Measurements from ENCODE around the gene PHIP.

Gene PHIP

GRCh38 chr6:79066828-79067227 is 11.2 kb downstream of the PHIP start:
- no peak for DNase-seq

GRCh38 chr6:79066330-79066729 is 11.7 kb downstream of the PHIP start:
- DNase-seq = no peak

GRCh38 chr6:79065232-79065631 is 12.8 kb downstream of the PHIP start:
- no peak for DNase-seq

- DNase-seq = no peak
Observed at GRCh38 chr6:79064635-79065034, 13.4 kb downstream of the PHIP start.

- no peak for DNase-seq
Observed at GRCh38 chr6:79062708-79063107, 15.3 kb downstream of the PHIP start.

GRCh38 chr6:79057746-79058145 is 20.3 kb downstream of the PHIP start:
- DNase-seq = no peak

GRCh38 chr6:79056226-79056625 is 21.8 kb downstream of the PHIP start:
- DNase-seq = no peak

GRCh38 chr6:79048611-79049010 is 29.4 kb downstream of the PHIP start:
- no peak for DNase-seq

GRCh38 chr6:79047072-79047471 is 31.0 kb downstream of the PHIP start:
- DNase-seq = no peak

GRCh38 chr6:79045966-79046365 is 32.1 kb downstream of the PHIP start:
- DNase-seq = no peak

GRCh38 chr6:79042799-79043126 is 35.3 kb downstream of the PHIP start:
- no peak for DNase-seq

GRCh38 chr6:79042088-79042798 is 35.8 kb downstream of the PHIP start:
- DNase-seq = no peak

GRCh38 chr6:79040083-79040482 is 38.0 kb downstream of the PHIP start:
- no peak for DNase-seq

- no peak for DNase-seq
Observed at GRCh38 chr6:79038061-79038460, 40.0 kb downstream of the PHIP start.

- no peak for DNase-seq
Observed at GRCh38 chr6:79034865-79035264, 43.2 kb downstream of the PHIP start.

GRCh38 chr6:79033279-79033678 is 44.8 kb downstream of the PHIP start:
- DNase-seq = no peak

GRCh38 chr6:79031821-79032590 is 46.0 kb downstream of the PHIP start:
- no peak for DNase-seq

- DNase-seq = no peak
Observed at GRCh38 chr6:79030511-79030910, 47.5 kb downstream of the PHIP start.

- no peak for DNase-seq
Observed at GRCh38 chr6:79030023-79030422, 48.0 kb downstream of the PHIP start.

- no peak for DNase-seq
Observed at GRCh38 chr6:79028641-79029314, 49.3 kb downstream of the PHIP start.

- DNase-seq = no peak
Observed at GRCh38 chr6:79011940-79012339, 66.1 kb downstream of the PHIP start.

- DNase-seq = no peak
Observed at GRCh38 chr6:79010422-79010821, 67.6 kb downstream of the PHIP start.

GRCh38 chr6:79009819-79010218 is 68.2 kb downstream of the PHIP start:
- no peak for DNase-seq

GRCh38 chr6:79005497-79005896 is 72.6 kb downstream of the PHIP start:
- DNase-seq = no peak
